Testis (tissue), 2 donors: ENCODE measurements around the gene ITPA.

Source experiments
- CTCF ChIP-seq, 3 experiments: fragments of 450-650 bp in 2 of 3; fragments of 200-600 bp in 1 of 3; sonication (generic) in 1 of 3; IDR thresholded peaks; one replicate each; pipeline ENCODE4 v1.5.1; 2016 to 2019; ENCODE audit warnings: antibody characterized with exemption in 3 of 3, mild to moderate bottlenecking in 2 of 3, moderate library complexity in 1 of 3
- POLR2A ChIP-seq: fragments of 450-650 bp; IDR thresholded peaks from one replicate; pipeline ENCODE4 v1.6.1; 2017; ENCODE audit warnings: antibody characterized with exemption, mild to moderate bottlenecking, moderate library complexity

GRCh38 chr20:3171391-3172125 lies 37.7 kb upstream of the ITPA start:
- TF ChIP-seq POLR2A (no peak), CTCF (IDR thresholded peaks at IDR 0.05) (no peak)
